Ectodermal cell (in vitro differentiated cells): ENCODE data around the gene VAPB.

Source experiments
- H3K27ac ChIP-seq: 2 replicates; pipeline ENCODE4 v1.7.0; 2013; ENCODE audit warnings: mild to moderate bottlenecking, low read depth, low read length; ENCODE audit not compliant: insufficient read depth, poor library complexity, severe bottlenecking
- H3K27me3 ChIP-seq: 2 replicates; pipeline ENCODE4 v1.7.0; 2013; ENCODE audit warnings: mild to moderate bottlenecking, low read length; ENCODE audit not compliant: insufficient read depth, control insufficient read depth, poor library complexity, severe bottlenecking
- H3K36me3 ChIP-seq: one replicate; pipeline ENCODE4 v1.7.0; 2013; ENCODE audit warnings: low read length; ENCODE audit not compliant: control insufficient read depth, insufficient read depth
- H3K4me1 ChIP-seq: one replicate; pipeline ENCODE4 v1.7.0; 2013; ENCODE audit warnings: low read length; ENCODE audit not compliant: control insufficient read depth, insufficient read depth
- H3K4me3 ChIP-seq: 2 replicates; pipeline ENCODE4 v1.7.0; 2013; ENCODE audit warnings: low read depth, low read length, control low read depth; ENCODE audit not compliant: insufficient read depth
- H3K9me3 ChIP-seq: 2 replicates; pipeline ENCODE4 v1.7.0; 2013; ENCODE audit warnings: mild to moderate bottlenecking, low read length, moderate library complexity; ENCODE audit not compliant: control insufficient read depth
- whole genome bisulfite sequencing, 2 experiments: methylation state at CpG; one replicate each; pipeline ENCODE4 v1.1.7; 2013; ENCODE audit warnings: missing lambda C conversion rate in 2 of 2; 5-methylcytosine and 5-hydroxymethylcytosine counted together

VAPB gene

DNA sequence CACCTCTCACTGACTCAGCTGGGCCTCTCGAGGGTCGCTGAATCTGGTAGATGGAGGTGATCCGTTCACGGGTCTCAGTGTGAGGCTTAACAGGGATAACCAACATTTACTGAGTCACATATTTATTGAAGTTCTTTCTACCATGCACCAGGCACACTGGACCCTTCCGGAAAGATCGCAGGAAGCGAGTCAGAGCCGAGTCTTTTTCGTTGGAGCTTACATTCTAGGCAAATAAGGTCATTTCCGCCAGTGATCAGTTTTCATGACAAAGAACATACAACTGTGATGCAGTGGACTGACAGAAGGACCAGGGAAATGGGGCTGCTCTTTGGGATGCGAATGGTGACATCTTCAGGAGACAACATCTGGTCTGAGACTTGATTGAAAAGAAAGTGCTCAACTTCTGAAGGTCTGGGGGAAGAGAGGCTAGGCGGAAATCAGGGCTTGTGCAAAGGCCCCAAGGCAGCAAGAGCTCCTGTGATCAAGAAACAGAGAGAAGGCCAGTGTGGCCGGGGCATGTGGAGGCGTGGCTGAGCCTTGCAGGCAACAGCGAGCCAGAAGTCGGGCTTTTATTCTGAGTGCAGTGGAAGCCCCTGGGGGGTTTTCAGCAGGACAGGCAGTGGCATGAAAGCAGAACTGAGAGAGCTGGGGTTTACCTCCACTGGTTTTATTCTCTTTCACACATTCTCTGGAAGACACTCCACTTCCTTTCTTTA, 69.5 kb downstream of the VAPB start:
- H3K9me3 ChIP-seq, result no peaks in the 10 kb centered on the region
- WGBS, 2 experiments, result 75 to 78% methylated on average over 16 of the region's 16 CpGs
- H3K36me3 ChIP-seq, result no peaks in the 10 kb centered on the region
- H3K4me3 ChIP-seq, result no peak overlapping the region
- H3K27ac ChIP-seq, result no peak overlapping the region
- no peaks in the 10 kb centered on the region for H3K27me3 ChIP-seq
- peaks cover 10% of the 10 kb centered on the region for H3K4me1 ChIP-seq

DNA sequence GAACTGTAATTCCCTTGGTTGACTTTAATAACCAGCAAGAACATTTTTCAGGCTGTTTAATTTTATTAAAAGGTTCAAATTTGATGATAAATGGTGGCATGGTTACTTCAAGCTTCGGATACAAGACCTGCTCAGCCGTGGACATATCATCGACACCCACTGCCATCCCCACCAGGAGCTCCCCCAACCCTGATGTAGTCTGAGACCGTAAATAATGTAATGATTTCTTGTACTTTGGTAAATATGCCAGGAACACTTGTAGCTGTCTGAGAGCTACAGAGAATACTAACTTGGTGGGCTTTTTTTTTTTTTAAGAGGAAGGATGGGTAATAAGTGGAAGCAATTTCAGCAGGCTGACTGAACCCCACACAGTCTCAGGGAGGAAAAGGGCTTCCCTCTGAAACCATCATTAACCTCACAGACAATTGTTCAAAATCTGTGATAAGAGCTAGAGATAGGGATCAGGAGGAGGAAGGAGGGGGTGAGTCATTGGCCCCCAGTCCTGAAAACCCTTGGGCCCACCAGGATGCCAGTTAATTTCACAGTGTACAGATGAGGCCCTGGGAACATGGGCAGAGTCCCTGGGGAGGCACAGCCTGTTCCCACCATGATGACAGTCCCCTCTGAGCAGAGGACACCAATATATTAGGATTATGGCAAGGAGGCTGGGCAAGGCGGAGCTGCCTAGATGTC, 70.2 kb downstream of the VAPB start:
- H3K9me3 ChIP-seq, result no peaks in the 10 kb centered on the region
- no peaks in the 10 kb centered on the region for H3K36me3 ChIP-seq
- WGBS, 2 experiments, result 91 to 94% methylated on average over 5 of the region's 5 CpGs
- H3K27ac ChIP-seq, result no peak overlapping the region
- peaks cover 10% of the 10 kb centered on the region for H3K4me1 ChIP-seq
- no peaks in the 10 kb centered on the region for H3K27me3 ChIP-seq
- no peak overlapping the region for H3K4me3 ChIP-seq

GRCh38 chr20:58461104-58461503, 72.1 kb downstream of the VAPB start:
- 97% methylated on average over 25 of the region's 25 CpGs for WGBS, 2 experiments
- Histone ChIP-seq H3K4me1 (peaks cover 13% of the 10 kb centered on the region), H3K27ac (no peak overlapping the region), H3K9me3 (no peaks in the 10 kb centered on the region), H3K27me3 (no peaks in the 10 kb centered on the region), H3K36me3 (no peaks in the 10 kb centered on the region), H3K4me3 (no peak overlapping the region)

- H3K27me3 ChIP-seq, result no peaks in the 10 kb centered on the region
- peaks cover 13% of the 10 kb centered on the region for H3K4me1 ChIP-seq
- H3K9me3 ChIP-seq, result no peaks in the 10 kb centered on the region
- WGBS, 2 experiments, result 94 to 96% methylated on average over 6 of the region's 6 CpGs
- no peaks in the 10 kb centered on the region for H3K36me3 ChIP-seq
- no peak overlapping the region for H3K4me3 ChIP-seq
- H3K27ac ChIP-seq, result no peak overlapping the region
Observed at GRCh38 chr20:58461899-58462298, 72.9 kb downstream of the VAPB start.

- whole genome bisulfite sequencing, 2 experiments, result 88 to 89% methylated on average over 10 of the region's 10 CpGs
- Histone ChIP-seq H3K36me3 (no peaks in the 10 kb centered on the region), H3K9me3 (no peaks in the 10 kb centered on the region), H3K27me3 (no peaks in the 10 kb centered on the region), H3K4me3 (no peak overlapping the region), H3K27ac (no peak overlapping the region), H3K4me1 (peaks cover 13% of the 10 kb centered on the region)
Observed at GRCh38 chr20:58463256-58463655, 74.2 kb downstream of the VAPB start.

DNA sequence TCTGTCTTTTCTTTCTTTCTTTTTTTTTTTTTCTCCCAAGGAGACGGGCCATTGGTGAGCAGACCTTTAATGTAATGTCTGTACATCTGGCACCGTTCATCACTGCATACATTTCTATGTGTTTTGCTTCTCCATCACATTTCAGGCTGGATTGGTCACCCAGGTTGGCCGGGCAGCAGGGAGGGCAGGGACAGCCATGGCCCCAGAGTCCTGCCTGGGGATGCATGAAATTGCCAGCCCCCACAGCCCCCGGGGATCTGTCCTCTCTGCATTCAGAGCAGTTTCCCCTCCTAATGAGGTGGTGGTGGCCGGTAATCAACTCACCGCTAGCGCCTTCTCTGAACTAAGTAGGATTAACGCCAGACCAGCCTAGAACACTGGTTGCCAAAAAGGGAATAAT, 75.8 kb downstream of the VAPB start:
- 78 to 86% methylated on average over 8 of the region's 8 CpGs for WGBS, 2 experiments
- Histone ChIP-seq H3K4me1 (peaks cover 4% of the 10 kb centered on the region), H3K4me3 (no peak overlapping the region), H3K9me3 (no peaks in the 10 kb centered on the region), H3K27me3 (no peaks in the 10 kb centered on the region), H3K27ac (no peak overlapping the region), H3K36me3 (no peaks in the 10 kb centered on the region)

DNA sequence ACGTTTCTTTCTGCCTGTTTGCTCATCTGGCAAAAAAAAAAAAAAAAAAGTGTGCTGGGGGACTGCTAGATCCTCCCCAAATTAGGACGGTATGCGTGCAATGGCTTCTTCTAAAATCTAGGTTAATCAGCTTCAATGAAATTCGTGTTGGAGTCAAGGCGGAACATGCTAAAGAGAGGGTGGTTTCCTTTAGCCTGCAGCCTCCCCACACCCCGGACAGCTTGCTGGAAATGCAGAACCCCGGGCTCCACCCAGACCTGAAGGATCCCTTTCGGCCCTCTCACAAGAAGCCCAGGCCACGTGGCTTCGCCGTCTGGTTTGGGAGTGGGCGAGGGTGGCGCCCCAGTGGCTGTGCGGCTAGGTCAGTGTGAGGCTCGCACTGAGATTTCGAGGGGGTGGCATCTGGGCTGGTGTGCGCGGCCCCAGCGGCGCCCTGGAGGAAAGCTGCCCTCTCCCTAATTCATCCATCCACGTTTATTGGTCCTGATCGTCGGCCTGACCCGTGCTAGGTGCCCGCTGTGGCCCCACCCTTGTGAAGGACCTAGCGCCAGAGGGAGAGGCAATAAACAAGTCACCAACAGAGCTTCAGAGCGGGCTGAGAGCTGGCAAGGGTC, 77.2 kb downstream of the VAPB start:
- Histone ChIP-seq H3K4me3 (no peak overlapping the region), H3K9me3 (no peaks in the 10 kb centered on the region), H3K27me3 (no peaks in the 10 kb centered on the region), H3K36me3 (no peaks in the 10 kb centered on the region), H3K27ac (no peak overlapping the region), H3K4me1 (peaks cover 4% of the 10 kb centered on the region)
- 94 to 96% methylated on average over 27 of the region's 27 CpGs for WGBS, 2 experiments

GRCh38 chr20:58466729-58467571, 77.9 kb downstream of the VAPB start:
- Histone ChIP-seq H3K27ac (no peak overlapping the region), H3K27me3 (no peaks in the 10 kb centered on the region), H3K4me3 (no peak overlapping the region), H3K9me3 (no peaks in the 10 kb centered on the region), H3K4me1 (peaks cover 4% of the 10 kb centered on the region), H3K36me3 (no peaks in the 10 kb centered on the region)
- WGBS, 2 experiments, result 95 to 97% methylated on average over 68 of the region's 68 CpGs

- WGBS, 2 experiments, result 87 to 89% methylated on average over 28 of the region's 28 CpGs
- H3K4me1 ChIP-seq, result peaks cover 4% of the 10 kb centered on the region
- H3K9me3 ChIP-seq, result no peaks in the 10 kb centered on the region
- H3K27me3 ChIP-seq, result no peaks in the 10 kb centered on the region
- no peak overlapping the region for H3K4me3 ChIP-seq
- H3K36me3 ChIP-seq, result no peaks in the 10 kb centered on the region
- H3K27ac ChIP-seq, result no peak overlapping the region
Observed at GRCh38 chr20:58467572-58468527, 78.8 kb downstream of the VAPB start.
